Measurements from ENCODE around the gene INCA1. TPM values are rescaled to one million over a fixed set of nuclear protein-coding genes. Genes with fewer than 3 reads are reported as not detected.

Gene INCA1
- total RNA-seq, 1 experiment from 2014 or later: 0.13 TPM

Small RNA genes within 50 kb of the gene (small RNA-seq; reads per million reads assigned to genes)
- gene MIR6864 (not detected), gene MIR6865 (not detected)

Other genes with a start within 250 kb of the INCA1 start
- 0.44 and 0.61 TPM in 2 replicates for gene TM4SF5, start 225.6 kb downstream of the INCA1 start, total RNA-seq (2014; rRNA removed; shearing (Covaris generic))
- gene VMO1, start 211.2 kb downstream of the INCA1 start, total RNA-seq (2014; rRNA removed; shearing (Covaris generic)): 0.58 TPM in 1 of 2 replicates, not detected in the other
- gene GLTPD2, start 208.6 kb downstream of the INCA1 start, total RNA-seq (2014; rRNA removed; shearing (Covaris generic)): not detected in 2 replicates
- gene PSMB6, start 201.4 kb downstream of the INCA1 start, total RNA-seq (2014; rRNA removed; shearing (Covaris generic)): 242 and 261 TPM in 2 replicates
- 6.9 and 10.9 TPM in 2 replicates for gene PLD2, start 190.4 kb downstream of the INCA1 start, total RNA-seq (2014; rRNA removed; shearing (Covaris generic))
- gene MINK1, start 164.2 kb downstream of the INCA1 start, total RNA-seq (2014; rRNA removed; shearing (Covaris generic)): 61.7 and 76.1 TPM in 2 replicates
- gene C17orf107, start 98.0 kb downstream of the INCA1 start, total RNA-seq (2014; rRNA removed; shearing (Covaris generic)): 0.97 and 1.4 TPM in 2 replicates
- not detected in 2 replicates for gene CHRNE, start 94.4 kb downstream of the INCA1 start, total RNA-seq (2014; rRNA removed; shearing (Covaris generic))
- gene GP1BA, start 65.2 kb downstream of the INCA1 start, total RNA-seq (2014; rRNA removed; shearing (Covaris generic)): not detected in 2 replicates
- gene SLC25A11, start 57.5 kb downstream of the INCA1 start, total RNA-seq (2014; rRNA removed; shearing (Covaris generic)): 58.8 and 83.6 TPM in 2 replicates
- 51.1 and 62.9 TPM in 2 replicates for gene RNF167, start 57.3 kb downstream of the INCA1 start, total RNA-seq (2014; rRNA removed; shearing (Covaris generic))
- gene PFN1, start 49.0 kb downstream of the INCA1 start, total RNA-seq (2014; rRNA removed; shearing (Covaris generic)): 2,317 and 2,656 TPM in 2 replicates
- 2.8 and 4.7 TPM in 2 replicates for gene ENO3, start 46.4 kb downstream of the INCA1 start, total RNA-seq (2014; rRNA removed; shearing (Covaris generic))
- 20.0 and 25.7 TPM in 2 replicates for gene SPAG7, start 29.7 kb downstream of the INCA1 start, total RNA-seq (2014; rRNA removed; shearing (Covaris generic))
- 3.2 and 7.3 TPM in 2 replicates for gene CAMTA2, start 9.8 kb downstream of the INCA1 start, total RNA-seq (2014; rRNA removed; shearing (Covaris generic))
- 75.3 and 83.6 TPM in 2 replicates for gene KIF1C, start 428 bp upstream of the INCA1 start, total RNA-seq (2014; rRNA removed; shearing (Covaris generic))
- gene SLC52A1, start 37.9 kb upstream of the INCA1 start, total RNA-seq (2014; rRNA removed; shearing (Covaris generic)): not detected in 2 replicates
- under 0.01 TPM in 1 of 2 replicates, not detected in the other for gene ZFP3, start 80.9 kb upstream of the INCA1 start, total RNA-seq (2014; rRNA removed; shearing (Covaris generic))
- gene ZNF232, start 114.4 kb upstream of the INCA1 start, total RNA-seq (2014; rRNA removed; shearing (Covaris generic)): 9.4 and 9.6 TPM in 2 replicates
- gene USP6, start 118.5 kb upstream of the INCA1 start, total RNA-seq (2014; rRNA removed; shearing (Covaris generic)): not detected in 2 replicates
- 6.8 and 7.4 TPM in 2 replicates for gene ZNF594, start 194.3 kb upstream of the INCA1 start, total RNA-seq (2014; rRNA removed; shearing (Covaris generic))
- not detected in 2 replicates for gene SCIMP, start 237.3 kb upstream of the INCA1 start, total RNA-seq (2014; rRNA removed; shearing (Covaris generic))

Measured in HT-29 (cell line).